Measurements from ENCODE around the gene KLK6. TPM values are rescaled to one million over a fixed set of nuclear protein-coding genes. Genes with fewer than 3 reads are reported as not detected.

KLK6 gene
- total RNA-seq, 1 donor from 2014 or later, result not detected

DNA sequence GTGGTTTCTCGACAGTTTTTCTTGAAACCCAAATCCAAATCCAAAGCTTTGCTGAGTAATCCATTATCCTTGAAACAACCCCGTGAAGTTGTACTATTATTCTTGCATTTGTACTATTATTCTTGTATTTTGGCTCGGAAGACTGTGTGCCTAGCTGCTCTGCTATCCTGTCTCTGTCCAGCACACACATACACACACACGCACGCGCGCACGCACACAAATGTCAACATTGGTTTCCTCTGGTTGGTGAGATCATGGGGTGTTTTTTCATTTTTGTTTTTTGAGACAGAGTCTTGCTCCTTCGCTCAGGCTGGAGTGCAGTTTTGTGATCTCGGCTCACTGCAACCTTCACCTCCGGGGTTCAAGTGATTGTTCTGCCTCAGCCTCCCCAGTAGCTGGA is 43.2 kb downstream of the KLK6 start:
- Mint-ChIP-seq H3K4me3 (ENCODE audit: unreplicated experiment) (no peak overlapping the region), H3K9me3 (ENCODE audit: low read depth) (no peaks in the 10 kb centered on the region), H3K27me3 (ENCODE audit: low read depth) (peaks cover 26% of the 10 kb centered on the region), H3K4me1 (ENCODE audit: low read depth) (no peaks in the 10 kb centered on the region), H3K36me3 (ENCODE audit: low read depth) (no peaks in the 10 kb centered on the region), H3K27ac (ENCODE audit: unreplicated experiment) (no peak overlapping the region)
- TF ChIP-seq, protein P1, sequence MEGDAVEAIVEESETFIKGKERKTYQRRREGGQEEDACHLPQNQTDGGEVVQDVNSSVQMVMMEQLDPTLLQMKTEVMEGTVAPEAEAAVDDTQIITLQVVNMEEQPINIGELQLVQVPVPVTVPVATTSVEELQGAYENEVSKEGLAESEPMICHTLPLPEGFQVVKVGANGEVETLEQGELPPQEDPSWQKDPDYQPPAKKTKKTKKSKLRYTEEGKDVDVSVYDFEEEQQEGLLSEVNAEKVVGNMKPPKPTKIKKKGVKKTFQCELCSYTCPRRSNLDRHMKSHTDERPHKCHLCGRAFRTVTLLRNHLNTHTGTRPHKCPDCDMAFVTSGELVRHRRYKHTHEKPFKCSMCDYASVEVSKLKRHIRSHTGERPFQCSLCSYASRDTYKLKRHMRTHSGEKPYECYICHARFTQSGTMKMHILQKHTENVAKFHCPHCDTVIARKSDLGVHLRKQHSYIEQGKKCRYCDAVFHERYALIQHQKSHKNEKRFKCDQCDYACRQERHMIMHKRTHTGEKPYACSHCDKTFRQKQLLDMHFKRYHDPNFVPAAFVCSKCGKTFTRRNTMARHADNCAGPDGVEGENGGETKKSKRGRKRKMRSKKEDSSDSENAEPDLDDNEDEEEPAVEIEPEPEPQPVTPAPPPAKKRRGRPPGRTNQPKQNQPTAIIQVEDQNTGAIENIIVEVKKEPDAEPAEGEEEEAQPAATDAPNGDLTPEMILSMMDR (IDR thresholded peaks at IDR 0.05), result no peak
- DNase-seq (ENCODE audit: low spot score), result no peak

DNA sequence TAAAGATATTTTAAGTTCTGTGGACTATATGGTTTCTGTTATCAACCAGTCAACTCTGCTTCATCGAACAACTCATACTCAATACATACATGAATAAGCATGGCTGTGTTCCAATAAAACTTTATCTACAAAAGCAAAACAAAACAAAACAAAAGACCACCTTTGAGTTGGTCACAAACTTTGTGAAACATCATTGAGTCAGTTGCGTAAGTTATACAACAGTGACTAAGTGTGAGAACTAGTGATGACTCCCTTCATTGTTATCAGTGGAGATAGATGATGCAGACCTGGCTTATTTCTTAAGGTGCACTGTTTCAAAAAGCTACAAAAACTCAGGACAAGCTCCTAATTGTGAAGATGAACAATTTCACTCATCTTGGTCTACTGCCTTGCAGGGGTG is 43.7 kb downstream of the KLK6 start:
- H3K27ac Mint-ChIP-seq (ENCODE audit: unreplicated experiment), result no peak overlapping the region
- TF ChIP-seq, protein P1 (IDR thresholded peaks at IDR 0.05), result no peak
- no peaks in the 10 kb centered on the region for H3K36me3 Mint-ChIP-seq (ENCODE audit: low read depth)
- no peaks in the 10 kb centered on the region for H3K9me3 Mint-ChIP-seq (ENCODE audit: low read depth)
- no peaks in the 10 kb centered on the region for H3K4me1 Mint-ChIP-seq (ENCODE audit: low read depth)
- no peak for DNase-seq (ENCODE audit: low spot score)
- H3K4me3 Mint-ChIP-seq (ENCODE audit: unreplicated experiment), result no peak overlapping the region
- peaks cover 23% of the 10 kb centered on the region for H3K27me3 Mint-ChIP-seq (ENCODE audit: low read depth)

DNA sequence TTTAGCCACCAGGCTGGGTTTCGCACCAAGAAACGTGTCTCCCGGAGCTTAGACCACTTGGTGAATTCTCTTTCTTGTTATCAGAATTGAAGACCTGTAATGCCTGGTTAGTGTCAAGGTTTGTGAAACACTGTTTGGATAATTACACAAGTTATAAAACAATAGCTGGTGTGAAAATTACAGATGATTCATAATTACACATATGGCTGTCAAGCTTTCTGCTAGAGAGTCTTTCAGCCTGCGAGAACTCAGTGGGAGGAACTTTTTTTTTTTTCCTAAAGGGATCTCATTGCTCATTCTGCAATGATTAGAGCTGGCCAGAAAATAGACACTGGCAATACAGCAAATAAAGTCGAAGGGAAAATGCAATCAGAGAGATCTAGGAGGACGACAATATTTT is 44.8 kb downstream of the KLK6 start:
- H3K27ac Mint-ChIP-seq (ENCODE audit: unreplicated experiment), result no peak overlapping the region
- TF ChIP-seq, protein P1 (IDR thresholded peaks at IDR 0.05), result no peak
- H3K27me3 Mint-ChIP-seq (ENCODE audit: low read depth), result peaks cover 31% of the 10 kb centered on the region
- H3K4me1 Mint-ChIP-seq (ENCODE audit: low read depth), result no peaks in the 10 kb centered on the region
- no peaks in the 10 kb centered on the region for H3K36me3 Mint-ChIP-seq (ENCODE audit: low read depth)
- H3K9me3 Mint-ChIP-seq (ENCODE audit: low read depth), result no peaks in the 10 kb centered on the region
- H3K4me3 Mint-ChIP-seq (ENCODE audit: unreplicated experiment), result no peak overlapping the region
- DNase-seq (ENCODE audit: low spot score), result no peak

DNA sequence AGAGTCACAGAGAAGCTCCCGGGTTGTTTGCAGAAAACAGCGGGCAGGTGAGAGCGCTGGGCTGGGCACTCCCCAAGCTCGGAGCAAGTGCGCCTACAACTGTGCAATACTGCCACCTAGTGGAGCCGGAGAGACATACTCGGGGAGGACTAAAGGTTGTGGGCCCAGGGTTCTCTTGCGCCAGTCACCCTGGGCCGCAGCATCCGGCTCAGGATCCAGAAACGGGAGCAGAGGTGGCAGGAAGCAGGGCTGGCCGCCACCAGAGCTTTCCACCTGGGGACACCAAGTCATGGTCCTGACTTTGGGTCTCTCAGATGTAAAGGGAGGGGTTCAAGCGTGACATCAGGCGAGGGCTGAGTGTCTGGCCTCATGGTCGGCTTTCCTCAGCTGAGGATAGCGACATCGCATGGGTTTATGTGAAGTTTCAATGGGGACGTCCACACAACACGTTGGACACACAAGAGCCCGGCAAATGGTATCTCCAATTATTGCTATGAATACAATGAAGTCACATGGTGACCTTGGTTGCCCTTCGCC is 47.0 kb downstream of the KLK6 start:
- H3K27me3 Mint-ChIP-seq (ENCODE audit: low read depth), result peaks cover 35% of the 10 kb centered on the region
- no peaks in the 10 kb centered on the region for H3K36me3 Mint-ChIP-seq (ENCODE audit: low read depth)
- no peak overlapping the region for H3K4me3 Mint-ChIP-seq (ENCODE audit: unreplicated experiment)
- DNase-seq (ENCODE audit: low spot score), result no peak
- H3K27ac Mint-ChIP-seq (ENCODE audit: unreplicated experiment), result no peak overlapping the region
- TF ChIP-seq, protein P1 (IDR thresholded peaks at IDR 0.05), result peak; percentile 90
- no peaks in the 10 kb centered on the region for H3K4me1 Mint-ChIP-seq (ENCODE audit: low read depth)
- no peaks in the 10 kb centered on the region for H3K9me3 Mint-ChIP-seq (ENCODE audit: low read depth)

DNA sequence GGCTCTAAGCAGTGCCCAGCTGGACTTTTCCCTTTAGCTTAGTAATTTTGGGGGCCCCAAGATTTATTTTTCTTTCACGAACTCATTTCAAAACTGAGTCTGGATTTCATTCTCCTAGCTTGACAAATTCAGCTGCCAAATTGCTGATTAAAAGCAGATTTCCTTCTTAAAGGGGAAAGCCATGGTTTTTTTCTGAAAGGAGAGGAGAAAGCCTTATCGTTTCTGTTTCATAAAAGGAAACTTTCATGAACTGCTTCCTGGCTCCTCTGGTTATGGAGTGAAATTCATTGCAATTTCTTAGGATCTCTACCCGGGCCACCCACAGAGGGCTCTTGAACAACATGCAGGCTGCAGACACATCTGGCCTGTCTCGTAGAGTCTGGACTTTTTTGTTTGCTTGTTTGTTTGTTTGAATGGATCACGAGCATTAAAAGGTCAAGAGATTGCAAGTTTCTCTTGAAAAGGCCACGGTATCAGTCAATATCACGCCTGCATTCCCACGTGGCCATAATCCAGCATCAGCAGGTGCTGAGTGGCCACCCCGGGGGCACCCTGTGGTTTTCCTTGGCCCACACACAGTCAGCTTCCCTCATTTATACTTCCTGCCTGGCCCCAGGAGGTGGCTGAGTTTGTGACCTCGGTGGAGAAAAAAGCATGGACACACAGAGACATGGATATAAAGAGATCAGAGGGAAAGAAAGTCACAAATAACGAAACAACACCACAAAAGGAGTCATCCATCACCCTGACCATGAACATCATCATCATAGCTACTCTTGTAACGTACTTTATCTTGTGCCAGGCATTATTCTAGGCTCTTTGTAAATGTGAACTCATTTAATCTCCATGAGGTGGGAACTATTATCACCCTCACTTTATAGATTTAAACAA is 47.7 kb downstream of the KLK6 start:
- no peak for DNase-seq (ENCODE audit: low spot score)

More for the DNA sequence above, 47.7 kb downstream of the KLK6 start:
- TF ChIP-seq, protein P1 (IDR thresholded peaks at IDR 0.05), result no peak
- Mint-ChIP-seq H3K27ac (ENCODE audit: unreplicated experiment) (no peak overlapping the region), H3K4me3 (ENCODE audit: unreplicated experiment) (no peak overlapping the region), H3K4me1 (ENCODE audit: low read depth) (no peaks in the 10 kb centered on the region), H3K36me3 (ENCODE audit: low read depth) (no peaks in the 10 kb centered on the region), H3K9me3 (ENCODE audit: low read depth) (no peaks in the 10 kb centered on the region), H3K27me3 (ENCODE audit: low read depth) (peaks cover 37% of the 10 kb centered on the region)
